ENCODE measurements around the gene SIX3.

SIX3 gene

GRCh38 chr2:44940732-44941464 is 604 bp upstream of the SIX3 start:
- ChIA-PET CTCF (no interaction called here), POLR2A (ENCODE audit: low non-redundant PET) (no interaction called here)
- no peak for DNase-seq (ENCODE audit: low spot score)
- no peak overlapping the region for H3K27ac ChIP-seq
- no peak for TF ChIP-seq CTCF (conservative IDR thresholded peaks at IDR 0.05; ENCODE audit: low read depth)

- no peak for TF ChIP-seq CTCF (conservative IDR thresholded peaks at IDR 0.05; ENCODE audit: low read depth)
- POLR2A ChIA-PET (ENCODE audit: low non-redundant PET): no interaction called here
- CTCF ChIA-PET: interaction anchor here (2.1 kb wide), 1 partner anchor 13 kb away, joined by 5 read pairs; no protein-coding TSS in a partner anchor
- no peak overlapping the region for H3K27ac ChIP-seq
- DNase-seq (ENCODE audit: low spot score): no peak
Observed at GRCh38 chr2:44942304-44943030, 965 bp downstream of the SIX3 start.

GRCh38 chr2:44943031-44943692 is 1.7 kb downstream of the SIX3 start:
- CTCF ChIA-PET: interaction anchor here (2.1 kb wide), 1 partner anchor 12 kb away, joined by 5 read pairs; no protein-coding TSS in a partner anchor

GRCh38 chr2:44943693-44944101 is 2.2 kb downstream of the SIX3 start:
- H3K27ac ChIP-seq: no peak overlapping the region
- ChIA-PET CTCF (interaction anchor here (0.6 to 2.1 kb wide), 2 partner anchors 12 to 338 kb away, joined by 3 to 5 read pairs; no protein-coding TSS in a partner anchor), POLR2A (ENCODE audit: low non-redundant PET) (no interaction called here)
- no peak for DNase-seq (ENCODE audit: low spot score)
- no peak for TF ChIP-seq CTCF (conservative IDR thresholded peaks at IDR 0.05; ENCODE audit: low read depth)

More at GRCh38 chr2:44943031-44943692, 1.7 kb downstream of the SIX3 start:
- DNase-seq (ENCODE audit: low spot score): no peak
- TF ChIP-seq CTCF (conservative IDR thresholded peaks at IDR 0.05; ENCODE audit: low read depth): no peak
- POLR2A ChIA-PET (ENCODE audit: low non-redundant PET): no interaction called here
- H3K27ac ChIP-seq: no peak overlapping the region

- no peak overlapping the region for H3K27ac ChIP-seq
- no peak for DNase-seq (ENCODE audit: low spot score)
- ChIA-PET POLR2A (ENCODE audit: low non-redundant PET) (no interaction called here), CTCF (interaction anchor here (0.6 to 2.1 kb wide), 2 partner anchors 11 to 339 kb away, joined by 3 to 5 read pairs; no protein-coding TSS in a partner anchor)
- TF ChIP-seq CTCF (conservative IDR thresholded peaks at IDR 0.05; ENCODE audit: low read depth): no peak
Observed at GRCh38 chr2:44944102-44944951, 2.8 kb downstream of the SIX3 start.

All from RWPE1 (cell line).